T-helper 2 cell treated with Interferon-gamma antibody and Interleukin-4, amounts not matched to agents 100 ng/mL and 5 ng/mL, for 36 hours (primary cell): ENCODE data around the gene CTBP1. TPM values are rescaled to one million over a fixed set of nuclear protein-coding genes. Genes with fewer than 3 reads are reported as not detected.

Experiments
- intact Hi-C: fragments of 100-400 bp; cut with micrococcal nuclease; formaldehyde crosslinking; loops from one replicate; pipeline ENCODE4 v1.15.1; 2023
- total RNA-seq: library from RNA; stranded (reverse); gene quantifications from 2 replicates; pipeline ENCODE4 v1.2.3, GENCODE V29; 2022

Gene CTBP1
- total RNA-seq, 1 donor from 2014 or later, result 238 TPM

- intact Hi-C loops, result no loop called here
Measured at GRCh38 chr4:1250921-1251772, 2.2 kb upstream of the CTBP1 start.

GRCh38 chr4:1250527-1250812 lies 1.5 kb upstream of the CTBP1 start:
- intact Hi-C loops, result no loop called here

GRCh38 chr4:1249731-1250526 lies 999 bp upstream of the CTBP1 start:
- intact Hi-C loops, result loop anchor here (1.0 to 5.0 kb wide), 6 partner anchors 17 to 621 kb away; partner anchors contain the start of gene NSD2

DNA sequence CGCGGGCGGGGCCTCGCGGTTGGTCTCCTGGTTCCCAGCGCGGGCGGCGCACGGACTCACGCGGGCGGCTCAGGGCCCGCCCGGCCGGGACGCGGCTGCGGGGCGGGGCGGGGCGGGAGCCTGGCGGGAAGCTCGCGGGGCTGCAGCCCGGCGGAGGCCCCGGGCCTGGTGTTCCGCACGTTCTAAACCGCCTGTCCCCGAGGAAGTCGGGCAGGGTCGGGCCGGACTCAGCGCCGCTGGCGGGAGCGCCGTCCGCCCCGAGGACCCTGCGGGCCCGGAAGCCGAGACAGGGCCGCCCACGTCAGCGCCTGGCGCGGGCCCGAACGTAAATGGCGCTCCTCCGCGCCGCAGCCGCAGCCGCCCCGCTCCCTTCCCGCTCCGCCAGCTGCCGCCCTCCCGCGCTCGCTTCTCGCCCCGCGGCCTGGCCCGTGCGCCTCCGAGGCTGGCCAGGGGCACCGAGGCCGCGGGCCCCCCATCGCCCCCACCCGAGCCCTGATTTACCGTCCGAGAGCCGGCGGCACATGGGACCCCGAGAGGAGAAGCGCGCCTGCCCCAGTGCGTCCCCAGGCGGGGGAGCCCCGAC lies 309 bp upstream of the CTBP1 start:
- intact Hi-C loops, result loop anchor here (1.0 to 5.0 kb wide), 6 partner anchors 18 to 622 kb away; partner anchors contain the start of gene NSD2

GRCh38 chr4:1247864-1248244 lies 1.1 kb downstream of the CTBP1 start:
- intact Hi-C loops, result loop anchor here (1.0 to 5.0 kb wide), 5 partner anchors 41 to 623 kb away; partner anchors contain the start of genes MAEA and NSD2

DNA sequence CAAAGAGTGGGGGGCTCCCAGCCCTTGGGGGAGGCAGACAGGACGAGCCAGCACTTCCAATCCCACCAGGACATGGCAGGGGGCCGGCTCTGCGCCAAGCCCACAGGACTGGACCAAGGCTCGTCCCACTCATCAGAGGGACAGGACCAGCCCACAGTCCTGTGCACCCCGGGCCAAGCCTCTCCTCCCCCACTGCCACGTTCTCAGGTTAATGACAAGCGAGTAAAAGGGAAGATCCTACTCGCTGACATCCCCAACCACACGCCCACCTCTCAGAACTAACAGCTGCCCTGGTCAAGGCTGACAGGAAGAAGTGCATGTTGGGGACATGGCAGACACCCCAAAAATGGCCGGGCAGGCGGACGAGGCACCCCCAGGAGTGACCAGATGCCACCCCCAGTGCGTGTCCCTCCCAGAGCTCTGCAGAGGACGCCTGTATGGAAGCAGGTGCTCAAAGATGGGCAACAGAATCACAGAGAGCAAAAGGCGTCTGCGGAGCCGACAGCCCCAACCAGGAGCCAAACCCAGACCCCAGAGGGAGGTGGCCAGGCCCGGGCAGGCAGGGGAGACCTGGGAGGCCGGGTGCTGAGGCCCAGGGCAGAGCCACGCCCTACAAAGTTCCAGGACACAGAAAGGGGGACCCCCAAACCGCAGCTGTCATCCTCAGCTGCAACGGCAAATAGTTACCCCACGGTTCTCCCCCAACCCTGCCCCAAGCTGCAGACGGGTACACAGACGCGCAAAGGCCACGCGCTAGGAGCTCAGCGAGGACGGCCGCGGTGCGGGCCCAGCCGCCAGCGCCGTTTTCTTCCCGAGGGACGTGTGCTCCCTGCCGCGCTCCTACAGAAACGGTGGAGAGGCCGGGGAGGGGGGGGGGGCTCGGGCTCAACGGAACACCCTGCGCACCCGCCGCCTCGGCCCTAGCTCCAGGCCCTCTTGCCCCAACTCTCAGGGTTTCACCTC lies 1.7 kb downstream of the CTBP1 start:
- intact Hi-C loops, result loop anchor here (5.0 kb wide), 2 partner anchors 85 to 115 kb away; no protein-coding TSS in a partner anchor

GRCh38 chr4:1246111-1246881 lies 2.6 kb downstream of the CTBP1 start:
- intact Hi-C loops, result loop anchor here (5.0 kb wide), 2 partner anchors 86 to 114 kb away; no protein-coding TSS in a partner anchor

- intact Hi-C loops, result loop anchor here (5.0 kb wide), 2 partner anchors 87 to 113 kb away; no protein-coding TSS in a partner anchor
Measured at GRCh38 chr4:1245481-1246051, 3.4 kb downstream of the CTBP1 start.

- intact Hi-C loops, result loop anchor here (5.0 kb wide), 2 partner anchors 87 to 113 kb away; no protein-coding TSS in a partner anchor
Measured at GRCh38 chr4:1244978-1245471, 3.9 kb downstream of the CTBP1 start.

GRCh38 chr4:1244081-1244977 lies 4.6 kb downstream of the CTBP1 start:
- intact Hi-C loops, result no loop called here

GRCh38 chr4:1243451-1244080 lies 5.4 kb downstream of the CTBP1 start:
- intact Hi-C loops, result no loop called here

GRCh38 chr4:1242506-1243450 lies 6.2 kb downstream of the CTBP1 start:
- intact Hi-C loops, result no loop called here

DNA sequence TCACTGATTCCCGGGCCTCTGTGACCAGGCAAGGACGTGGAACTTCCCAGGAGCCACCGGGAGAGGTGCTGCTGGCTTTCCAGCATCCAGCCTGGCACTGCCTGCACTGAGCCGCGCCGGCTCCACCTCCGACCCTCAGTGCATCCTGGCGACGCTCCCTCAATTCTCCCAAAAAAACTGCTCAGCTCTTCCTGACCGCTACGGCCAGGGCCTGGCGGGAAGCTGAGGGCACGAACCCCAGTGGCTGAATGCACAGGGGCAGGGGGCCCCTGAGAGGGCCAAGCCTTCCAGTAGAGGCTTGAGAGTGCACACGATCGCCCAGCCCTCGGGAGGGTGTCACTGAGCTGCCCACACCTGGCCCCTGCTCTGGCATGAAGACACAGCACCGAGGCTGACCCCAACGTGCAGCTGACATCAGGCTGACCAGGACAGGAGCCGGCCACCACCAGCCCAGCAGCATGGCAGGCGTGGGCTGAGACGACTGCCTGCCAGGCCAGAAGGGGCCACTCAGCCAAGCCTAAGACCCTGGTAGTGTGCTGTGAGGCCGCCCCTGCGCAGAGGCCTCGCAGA lies 6.9 kb downstream of the CTBP1 start:
- intact Hi-C loops, result no loop called here

DNA sequence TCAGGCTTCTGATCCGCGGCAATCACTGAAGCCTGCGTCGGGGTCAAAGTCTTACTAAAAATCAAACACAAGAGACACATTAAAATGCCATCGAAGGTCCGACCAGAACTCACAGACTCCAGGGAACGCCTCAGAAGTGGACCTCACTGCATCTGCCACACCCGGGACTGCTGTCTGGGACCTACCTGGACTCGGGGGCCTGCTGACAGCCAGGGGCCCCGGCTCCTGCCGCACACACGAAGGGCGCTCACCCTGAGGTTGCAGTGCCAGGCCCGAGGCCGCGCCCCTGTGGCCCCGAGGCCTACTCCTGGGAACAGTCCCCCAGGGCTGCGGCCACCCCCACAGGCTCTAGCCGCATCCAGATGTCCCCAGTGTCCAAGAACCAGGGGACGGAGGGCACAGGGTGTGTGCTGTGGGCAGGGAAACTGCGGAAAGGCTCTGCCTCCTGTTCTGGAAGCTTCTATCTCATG lies 7.4 kb downstream of the CTBP1 start:
- intact Hi-C loops, result no loop called here

DNA sequence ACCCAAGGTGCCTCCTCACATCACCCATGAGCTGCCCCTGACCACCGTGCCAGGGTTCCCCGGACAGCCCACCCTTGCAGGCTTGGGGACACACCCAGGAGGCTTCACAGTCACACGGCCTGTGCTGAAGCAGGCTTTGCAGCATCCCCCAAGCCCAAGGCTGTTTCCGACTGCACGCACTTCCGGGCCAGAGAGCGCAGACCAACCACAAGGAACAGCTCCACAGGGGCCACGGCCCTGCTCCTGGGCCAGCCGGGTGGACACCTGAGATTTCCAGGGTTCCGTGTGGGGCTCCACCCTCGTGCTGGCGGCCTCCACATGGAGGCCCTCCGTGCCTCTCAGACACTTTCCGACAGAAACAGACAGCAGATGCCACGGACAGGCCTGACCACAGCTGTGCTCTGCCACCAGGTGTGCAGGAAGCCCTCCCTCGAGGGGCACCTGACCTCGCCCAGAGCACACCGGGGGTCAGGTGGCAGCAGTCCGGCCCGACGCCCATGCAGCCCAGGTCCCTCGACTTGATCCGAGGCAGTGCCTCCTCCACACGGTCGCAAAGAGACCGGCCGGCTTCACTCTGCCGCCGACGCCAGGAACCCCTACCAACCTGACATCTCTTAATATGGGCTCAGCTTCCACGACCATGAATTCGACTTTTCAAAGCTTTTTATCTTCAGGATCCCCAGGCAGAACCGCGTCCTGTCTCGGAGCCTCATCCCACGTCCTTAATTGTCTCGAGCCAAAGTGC lies 8.0 kb downstream of the CTBP1 start:
- intact Hi-C loops, result no loop called here
